ENCODE results near the gene CRYZ.

- TF ChIP-seq EZH2phosphoT487 (IDR thresholded peaks at IDR 0.05; ENCODE audit: borderline replicate concordance, low read length) = no peak
- TF ChIP-seq, protein P1, sequence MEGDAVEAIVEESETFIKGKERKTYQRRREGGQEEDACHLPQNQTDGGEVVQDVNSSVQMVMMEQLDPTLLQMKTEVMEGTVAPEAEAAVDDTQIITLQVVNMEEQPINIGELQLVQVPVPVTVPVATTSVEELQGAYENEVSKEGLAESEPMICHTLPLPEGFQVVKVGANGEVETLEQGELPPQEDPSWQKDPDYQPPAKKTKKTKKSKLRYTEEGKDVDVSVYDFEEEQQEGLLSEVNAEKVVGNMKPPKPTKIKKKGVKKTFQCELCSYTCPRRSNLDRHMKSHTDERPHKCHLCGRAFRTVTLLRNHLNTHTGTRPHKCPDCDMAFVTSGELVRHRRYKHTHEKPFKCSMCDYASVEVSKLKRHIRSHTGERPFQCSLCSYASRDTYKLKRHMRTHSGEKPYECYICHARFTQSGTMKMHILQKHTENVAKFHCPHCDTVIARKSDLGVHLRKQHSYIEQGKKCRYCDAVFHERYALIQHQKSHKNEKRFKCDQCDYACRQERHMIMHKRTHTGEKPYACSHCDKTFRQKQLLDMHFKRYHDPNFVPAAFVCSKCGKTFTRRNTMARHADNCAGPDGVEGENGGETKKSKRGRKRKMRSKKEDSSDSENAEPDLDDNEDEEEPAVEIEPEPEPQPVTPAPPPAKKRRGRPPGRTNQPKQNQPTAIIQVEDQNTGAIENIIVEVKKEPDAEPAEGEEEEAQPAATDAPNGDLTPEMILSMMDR (IDR thresholded peaks at IDR 0.05; ENCODE audit: low read depth, low read length, poor library complexity, severe bottlenecking) = no peak
Observed at GRCh38 chr1:74772945-74773344, 40.1 kb upstream of the CRYZ start.
